Mucosa of rectum (tissue), 2 donors: Measurements from ENCODE around the gene PRIMPOL.
"Not testable (repeated sequence)": the region's sequence is repeated elsewhere in the genome, so short reads cannot be mapped to it uniquely, and the experiment has no call there.

Experiments used
- H3K27ac ChIP-seq, 2 donors: one replicate each; pipeline ENCODE4 v1.7.0; 2013; ENCODE audit warnings: inconsistent platforms in 2 of 2, low read depth in 2 of 2, low read length in 2 of 2
- H3K27me3 ChIP-seq, 2 donors: one replicate each; pipeline ENCODE4 v1.7.0; 2013; ENCODE audit warnings: low read length in 2 of 2; ENCODE audit not compliant: control insufficient read depth in 2 of 2, insufficient read depth in 2 of 2
- H3K36me3 ChIP-seq, 2 donors: one replicate each; pipeline ENCODE4 v1.7.0; 2013; ENCODE audit warnings: low read length in 2 of 2; ENCODE audit not compliant: control insufficient read depth in 2 of 2, insufficient read depth in 2 of 2
- H3K4me1 ChIP-seq, 2 donors: one replicate each; pipeline ENCODE4 v1.7.0; 2013; ENCODE audit warnings: low read length in 2 of 2, mild to moderate bottlenecking in 1 of 2; ENCODE audit not compliant: control insufficient read depth in 2 of 2, insufficient read depth in 2 of 2
- H3K4me3 ChIP-seq, 2 donors: one replicate each; pipeline ENCODE4 v1.7.0; 2013; ENCODE audit warnings: low read length in 2 of 2
- H3K9ac ChIP-seq, 2 donors: one replicate each; pipeline ENCODE4 v1.7.0; 2013; ENCODE audit warnings: low read length in 2 of 2, low read depth in 1 of 2, mild to moderate bottlenecking in 1 of 2
- H3K9me3 ChIP-seq, 2 donors: one replicate each; pipeline ENCODE4 v1.7.0; 2013; ENCODE audit warnings: low read length in 2 of 2; ENCODE audit not compliant: control insufficient read depth in 2 of 2
- donor health status: healthy.
- donor health status: Normal muscosa, but diverticular disease.

PRIMPOL gene

GRCh38 chr4:184728858-184729257 is 79.3 kb downstream of the PRIMPOL start:
- Histone ChIP-seq H3K27ac (peak overlapping the region in 1 of 2 donors; percentile 22), H3K36me3 (peaks cover 0 to 7% of the 10 kb centered on the region in 2 donors), H3K4me1 (peaks cover 4 to 7% of the 10 kb centered on the region in 2 donors), H3K27me3 (no peaks in the 10 kb centered on the region), H3K9ac (no peak overlapping the region), H3K9me3 (no peaks in the 10 kb centered on the region), H3K4me3 (no peak overlapping the region)

GRCh38 chr4:184729946-184730345 is 80.4 kb downstream of the PRIMPOL start:
- H3K9ac ChIP-seq = no peak overlapping the region
- no peaks in the 10 kb centered on the region for H3K27me3 ChIP-seq
- no peak overlapping the region for H3K27ac ChIP-seq
- H3K36me3 ChIP-seq = peaks cover 0 to 7% of the 10 kb centered on the region in 2 donors
- no peak overlapping the region for H3K4me3 ChIP-seq
- H3K4me1 ChIP-seq = peaks cover 4 to 7% of the 10 kb centered on the region in 2 donors
- H3K9me3 ChIP-seq = no peaks in the 10 kb centered on the region

DNA sequence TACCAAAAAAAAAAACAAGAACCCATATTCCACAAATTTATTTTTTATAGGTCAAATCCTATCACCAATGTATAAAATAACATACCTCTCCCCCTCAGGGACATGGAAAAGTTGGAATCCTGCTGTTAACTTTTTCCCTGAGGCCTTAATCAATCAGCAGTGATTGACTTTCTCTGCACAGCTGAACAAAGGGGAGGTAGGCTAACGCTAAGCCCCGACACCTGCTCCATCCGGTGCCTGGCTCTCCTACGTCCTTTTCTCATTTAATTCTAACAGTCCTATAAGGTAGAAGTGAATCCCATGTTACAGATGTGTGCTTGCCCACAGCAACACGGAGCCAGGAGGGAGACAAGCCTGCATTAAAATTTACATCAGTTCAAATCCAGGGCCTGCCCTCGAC is 81.5 kb downstream of the PRIMPOL start:
- H3K27me3 ChIP-seq = no peaks in the 10 kb centered on the region
- peaks cover 0 to 7% of the 10 kb centered on the region in 2 donors for H3K36me3 ChIP-seq
- no peaks in the 10 kb centered on the region for H3K9me3 ChIP-seq
- H3K27ac ChIP-seq = no peak overlapping the region
- no peak overlapping the region for H3K9ac ChIP-seq
- H3K4me1 ChIP-seq = peaks cover 4 to 7% of the 10 kb centered on the region in 2 donors
- H3K4me3 ChIP-seq = no peak overlapping the region

GRCh38 chr4:184732126-184732525 is 82.6 kb downstream of the PRIMPOL start:
- H3K27ac ChIP-seq = no peak overlapping the region

GRCh38 chr4:184733654-184734524 is 84.4 kb downstream of the PRIMPOL start, which contains the start of gene CENPU:
Gene CENPU, minus strand, starts transcription at chr4:184734096. Its CDS starts 34 bp downstream, at chr4:184734062.
- no peaks in the 10 kb centered on the region for H3K27me3 ChIP-seq
- H3K27ac ChIP-seq = peak within 1 kb of the TSS; percentile 70 to 72

More at GRCh38 chr4:184732126-184732525, 82.6 kb downstream of the PRIMPOL start:
- H3K27me3 ChIP-seq = no peaks in the 10 kb centered on the region
- H3K9me3 ChIP-seq = no peaks in the 10 kb centered on the region
- no peak overlapping the region for H3K4me3 ChIP-seq
- peaks cover 0 to 7% of the 10 kb centered on the region in 2 donors for H3K36me3 ChIP-seq
- H3K4me1 ChIP-seq = peaks cover 4 to 7% of the 10 kb centered on the region in 2 donors
- no peak overlapping the region for H3K9ac ChIP-seq

GRCh38 chr4:184734758-184735157 is 85.2 kb downstream of the PRIMPOL start:
- Histone ChIP-seq H3K36me3 (no peaks in the 10 kb centered on the region), H3K9me3 (no peaks in the 10 kb centered on the region), H3K27me3 (no peaks in the 10 kb centered on the region), H3K4me3 (peak overlapping the region; percentile 88 to 93), H3K27ac (no peak overlapping the region), H3K9ac (peak overlapping the region; percentile 66 to 77), H3K4me1 (peaks cover 0 to 4% of the 10 kb centered on the region in 2 donors)

More at GRCh38 chr4:184733654-184734524, 84.4 kb downstream of the PRIMPOL start, which contains the start of gene CENPU:
- H3K36me3 ChIP-seq = no peaks in the 10 kb centered on the region
- H3K4me3 ChIP-seq = peak within 1 kb of the TSS; percentile 88 to 93
- peaks cover 4 to 5% of the 10 kb centered on the region in 2 donors for H3K4me1 ChIP-seq
- H3K9me3 ChIP-seq = no peaks in the 10 kb centered on the region
- H3K9ac ChIP-seq = peak within 1 kb of the TSS; percentile 77

DNA sequence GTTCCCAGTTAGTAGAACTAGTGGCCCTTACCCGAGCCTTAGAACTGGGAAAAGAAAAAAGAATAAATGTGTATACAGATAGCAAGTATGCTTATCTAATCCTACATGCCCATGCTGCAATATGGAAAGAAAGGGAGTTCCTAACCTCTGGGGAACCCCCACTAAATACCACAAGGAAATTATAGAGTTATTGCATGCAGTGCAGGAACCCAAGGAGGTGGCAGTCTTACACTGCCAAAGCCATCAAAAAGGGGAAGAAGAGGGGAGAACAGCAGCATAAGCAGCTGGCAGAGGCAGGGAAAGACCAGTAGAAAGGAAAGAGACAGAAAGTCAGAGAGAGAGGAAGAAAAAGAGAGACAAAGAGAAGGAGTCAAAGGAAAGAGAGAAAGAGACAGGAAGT is 90.0 kb downstream of the PRIMPOL start:
- not testable (repeated sequence) for H3K4me3 ChIP-seq, H3K27ac ChIP-seq, H3K4me1 ChIP-seq, H3K27me3 ChIP-seq, H3K36me3 ChIP-seq, H3K9me3 ChIP-seq, H3K9ac ChIP-seq

- H3K27me3 ChIP-seq = no peaks in the 10 kb centered on the region
- H3K4me1 ChIP-seq = peaks cover 3 to 4% of the 10 kb centered on the region in 2 donors
- H3K27ac ChIP-seq = no peak overlapping the region
- no peaks in the 10 kb centered on the region for H3K9me3 ChIP-seq
- no peak overlapping the region for H3K9ac ChIP-seq
- no peak overlapping the region for H3K4me3 ChIP-seq
- no peaks in the 10 kb centered on the region for H3K36me3 ChIP-seq
Observed at GRCh38 chr4:184740980-184741391, 91.4 kb downstream of the PRIMPOL start.

DNA sequence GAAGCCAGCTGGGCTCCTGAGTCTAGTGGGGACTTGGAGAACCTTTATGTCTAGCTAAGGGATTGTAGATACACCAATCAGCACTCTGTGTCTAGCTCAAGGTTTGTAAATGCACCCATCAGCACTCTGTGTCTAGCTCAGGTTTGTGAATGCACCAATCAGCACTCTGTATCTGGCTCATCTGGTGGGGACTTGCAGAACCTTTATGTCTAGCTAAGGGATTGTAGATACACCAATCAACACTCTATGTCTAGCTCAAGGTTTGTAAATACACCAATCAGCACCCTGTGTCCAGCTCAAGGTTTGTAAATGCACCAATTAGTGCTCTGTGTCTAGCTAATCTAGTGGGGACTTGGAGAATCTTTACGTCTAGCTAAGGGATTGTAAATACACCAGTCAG is 92.1 kb downstream of the PRIMPOL start:
- not testable (repeated sequence) for H3K27me3 ChIP-seq, H3K4me3 ChIP-seq, H3K9ac ChIP-seq, H3K36me3 ChIP-seq, H3K9me3 ChIP-seq, H3K27ac ChIP-seq
- peaks cover 9 to 10% of the 10 kb centered on the region in 2 donors for H3K4me1 ChIP-seq

DNA sequence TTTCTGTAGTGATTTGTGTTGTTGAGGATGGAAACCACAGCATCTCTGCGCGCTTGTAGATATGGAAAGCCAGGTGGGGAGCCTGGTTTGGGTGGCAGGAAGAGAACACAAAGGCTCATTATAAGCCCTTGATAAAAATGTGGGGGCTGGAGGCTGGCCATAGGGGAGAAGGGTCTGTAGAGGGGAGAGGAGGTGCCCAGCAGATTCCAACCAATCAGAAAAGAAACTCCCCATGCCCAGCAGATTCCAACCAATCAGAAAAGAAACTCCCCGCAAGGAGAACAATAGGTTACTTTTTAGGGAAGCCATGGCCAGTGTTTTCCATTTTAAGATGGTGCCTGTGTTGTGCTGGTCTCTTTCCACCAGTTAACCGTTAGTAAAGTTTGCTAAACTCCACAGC is 94.1 kb downstream of the PRIMPOL start:
- Histone ChIP-seq H3K27me3 (no peaks in the 10 kb centered on the region), H3K9ac (no peak overlapping the region), H3K36me3 (no peaks in the 10 kb centered on the region), H3K9me3 (no peaks in the 10 kb centered on the region), H3K27ac (no peak overlapping the region), H3K4me1 (peaks cover 13 to 27% of the 10 kb centered on the region in 2 donors), H3K4me3 (no peak overlapping the region)
